Hepatocyte (in vitro differentiated cells): Measurements from ENCODE around the gene NRF1. TPM values are rescaled to one million over a fixed set of nuclear protein-coding genes. Genes with fewer than 3 reads are reported as not detected.

ENCODE experiments used
- DNase-seq: peaks from one replicate; pipeline ENCODE4 v3.0.0-alpha.2; 2016; ENCODE audit warnings: low spot score
- H2AFZ ChIP-seq: fragments of 200-600 bp; sonication (generic); 2 replicates; pipeline ENCODE4 v1.6.0; 2016; ENCODE audit warnings: antibody characterized with exemption, mild to moderate bottlenecking
- H3K27ac ChIP-seq: fragments of 200-600 bp; sonication (generic); 2 replicates; pipeline ENCODE4 v1.5.1; 2016; ENCODE audit warnings: mild to moderate bottlenecking
- H3K27me3 ChIP-seq: fragments of 200-600 bp; sonication (generic); 2 replicates; pipeline ENCODE4 v1.6.1; 2016
- H3K36me3 ChIP-seq: fragments of 200-600 bp; sonication (generic); replicated peaks from 2 replicates; pipeline ENCODE4 v1.5.1; 2016; ENCODE audit warnings: low read depth; ENCODE audit not compliant: insufficient read depth
- H3K4me1 ChIP-seq: fragments of 200-600 bp; sonication (generic); 2 replicates; pipeline ENCODE4 v1.5.1; 2016; ENCODE audit warnings: mild to moderate bottlenecking, moderate library complexity; ENCODE audit not compliant: insufficient read depth
- H3K4me2 ChIP-seq: fragments of 200-600 bp; sonication (generic); 2 replicates; pipeline ENCODE4 v1.6.0; 2016
- H3K4me3 ChIP-seq: fragments of 200-600 bp; sonication (generic); 2 replicates; pipeline ENCODE4 v1.5.1; 2016; ENCODE audit warnings: mild to moderate bottlenecking
- H3K79me2 ChIP-seq: fragments of 200-600 bp; sonication (generic); 2 replicates; pipeline ENCODE4 v1.6.0; 2017; ENCODE audit warnings: mild to moderate bottlenecking
- H3K9me2 ChIP-seq: fragments of 200-600 bp; sonication (generic); replicated peaks from 2 replicates; pipeline ENCODE4 v1.6.0; 2017; ENCODE audit warnings: mild to moderate bottlenecking; ENCODE audit not compliant: insufficient read depth
- H3K9me3 ChIP-seq: fragments of 200-600 bp; sonication (generic); 2 replicates; pipeline ENCODE4 v1.5.1; 2016; ENCODE audit warnings: low read depth, mild to moderate bottlenecking
- H4K20me1 ChIP-seq: fragments of 200-600 bp; sonication (generic); 2 replicates; pipeline ENCODE4 v1.6.0; 2016; ENCODE audit warnings: mild to moderate bottlenecking; ENCODE audit not compliant: insufficient read depth, poor library complexity, severe bottlenecking
- CTCF ChIP-seq: fragments of 200-600 bp; sonication (generic); IDR thresholded peaks from 2 replicates; pipeline ENCODE4 v1.5.1; 2016; ENCODE audit warnings: antibody characterized with exemption, mild to moderate bottlenecking; ENCODE audit not compliant: poor library complexity
- EZH2 ChIP-seq: fragments of 200-600 bp; sonication (generic); IDR thresholded peaks from 2 replicates; pipeline ENCODE4 v1.6.1; 2016; ENCODE audit warnings: antibody characterized with exemption, mild to moderate bottlenecking, borderline replicate concordance
- EZH2phosphoT487 ChIP-seq: fragments of 200-600 bp; sonication (generic); IDR thresholded peaks from one replicate; pipeline ENCODE4 v1.6.1; 2018; ENCODE audit warnings: antibody characterized with exemption, mild to moderate bottlenecking, low read depth, moderate library complexity; ENCODE audit not compliant: unreplicated experiment, severe bottlenecking
- WGBS: methylation state at CpG from one replicate; pipeline ENCODE4 v1.1.6; 2016; ENCODE audit warnings: low lambda C conversion rate; ENCODE audit errors: missing lambda C conversion rate; 5-methylcytosine and 5-hydroxymethylcytosine counted together
- polyA plus RNA-seq: library from polyadenylated mRNA; unstranded; fragments of >200 nt; fragmentation: Nextera tagmentation; extraction: Ambion mirVana; gene quantifications from 2 replicates; pipeline ENCODE4 v1.2.1, GENCODE V29; 2016
- total RNA-seq: library from RNA; depleted of rRNA; stranded (reverse); fragments of >200 nt; gene quantifications from 2 replicates; pipeline ENCODE4 v1.2.3, GENCODE V29; 2014

NRF1 gene
- total and polyA plus RNA-seq, 2 experiments from 2014 or later = 11.2 to 12.0 TPM

GRCh38 chr7:129772646-129773280, 161.2 kb downstream of the NRF1 start:
- Histone ChIP-seq H3K9me2 (no peaks in the 10 kb centered on the region), H3K4me1 (no peaks in the 10 kb centered on the region), H3K4me3 (no peak overlapping the region), H3K9me3 (no peaks in the 10 kb centered on the region), H3K4me2 (no peak overlapping the region), H3K79me2 (no peaks in the 10 kb centered on the region), H3K27me3 (peaks cover 12% of the 10 kb centered on the region), H3K27ac (no peak overlapping the region), H3K36me3 (no peaks in the 10 kb centered on the region), H2AFZ (no peak overlapping the region), H4K20me1 (no peaks in the 10 kb centered on the region)
- DNase-seq = no peak
- TF ChIP-seq EZH2phosphoT487 (no peak), EZH2 (no peak), CTCF (no peak)
- WGBS = 81% methylated on average over 15 of the region's 15 CpGs

- TF ChIP-seq EZH2phosphoT487 (no peak), EZH2 (no peak), CTCF (no peak)
- H3K9me3 ChIP-seq = no peaks in the 10 kb centered on the region
- no peak overlapping the region for H3K4me3 ChIP-seq
- H3K9me2 ChIP-seq = no peaks in the 10 kb centered on the region
- H3K27ac ChIP-seq = no peak overlapping the region
- no peaks in the 10 kb centered on the region for H3K36me3 ChIP-seq
- no peak overlapping the region for H3K4me2 ChIP-seq
- peaks cover 18% of the 10 kb centered on the region for H3K27me3 ChIP-seq
- 89% methylated on average over 5 of the region's 5 CpGs for WGBS
- H3K4me1 ChIP-seq = no peaks in the 10 kb centered on the region
- H3K79me2 ChIP-seq = no peaks in the 10 kb centered on the region
- H2AFZ ChIP-seq = no peak overlapping the region
- peaks cover 4% of the 10 kb centered on the region for H4K20me1 ChIP-seq
- DNase-seq = no peak
Observed at GRCh38 chr7:129773328-129773731, 161.8 kb downstream of the NRF1 start.

- Histone ChIP-seq H3K9me2 (no peaks in the 10 kb centered on the region), H2AFZ (no peak overlapping the region), H4K20me1 (peaks cover 6% of the 10 kb centered on the region), H3K27me3 (peaks cover 23% of the 10 kb centered on the region), H3K4me1 (peaks cover 4% of the 10 kb centered on the region), H3K27ac (no peak overlapping the region), H3K9me3 (no peaks in the 10 kb centered on the region), H3K4me3 (no peak overlapping the region), H3K79me2 (no peaks in the 10 kb centered on the region), H3K4me2 (no peak overlapping the region), H3K36me3 (no peaks in the 10 kb centered on the region)
- WGBS = 92% methylated on average over 3 of the region's 3 CpGs
- TF ChIP-seq EZH2phosphoT487 (no peak), EZH2 (no peak), CTCF (no peak)
- no peak for DNase-seq
Observed at GRCh38 chr7:129773871-129774270, 162.4 kb downstream of the NRF1 start.
